GM18951 (cell line): ENCODE measurements around the gene DDR2.

Experiments used
- POLR2A ChIP-seq: IDR thresholded peaks from 4 replicates; pipeline ENCODE4 v1.6.1; 2011; ENCODE audit warnings: mild to moderate bottlenecking; ENCODE audit not compliant: insufficient read length, insufficient read depth; ENCODE audit errors: extremely low read depth
- in situ Hi-C: fragments of 300-500 bp; cut with MboI; formaldehyde crosslinking; loops from one replicate; pipeline ENCODE4 v1.12.0; 2022; ENCODE audit warnings: low sequenced_read_pairs, mixed read lengths, inconsistent platforms; ENCODE audit not compliant: unreplicated experiment

The DDR2 gene

GRCh38 chr1:162682013-162682419 is 49.8 kb downstream of the DDR2 start:
- in situ Hi-C loops = no loop called here
- TF ChIP-seq POLR2A = no peak

GRCh38 chr1:162687870-162688269 is 55.6 kb downstream of the DDR2 start:
- in situ Hi-C loops = no loop called here
- no peak for TF ChIP-seq POLR2A

GRCh38 chr1:162688521-162688920 is 56.3 kb downstream of the DDR2 start:
- TF ChIP-seq POLR2A = no peak
- in situ Hi-C loops = no loop called here

GRCh38 chr1:162688931-162689330 is 56.7 kb downstream of the DDR2 start:
- in situ Hi-C loops = no loop called here
- no peak for TF ChIP-seq POLR2A

- TF ChIP-seq POLR2A = no peak
- in situ Hi-C loops = no loop called here
These were observed 57.7 kb downstream of the DDR2 start for GRCh38 chr1:162689745-162690671.

- in situ Hi-C loops = no loop called here
- no peak for TF ChIP-seq POLR2A
These were observed 58.6 kb downstream of the DDR2 start for GRCh38 chr1:162690672-162691434.

- in situ Hi-C loops = no loop called here
- no peak for TF ChIP-seq POLR2A
These were observed 59.8 kb downstream of the DDR2 start for GRCh38 chr1:162691999-162692575.

- in situ Hi-C loops = no loop called here
- TF ChIP-seq POLR2A = no peak
These were observed 62.6 kb downstream of the DDR2 start for GRCh38 chr1:162694911-162695310.

GRCh38 chr1:162695687-162696086 is 63.4 kb downstream of the DDR2 start:
- no peak for TF ChIP-seq POLR2A
- in situ Hi-C loops = no loop called here

GRCh38 chr1:162696286-162696862 is 64.1 kb downstream of the DDR2 start:
- in situ Hi-C loops = no loop called here
- no peak for TF ChIP-seq POLR2A

- in situ Hi-C loops = no loop called here
- TF ChIP-seq POLR2A = no peak
These were observed 65.1 kb downstream of the DDR2 start for GRCh38 chr1:162697140-162697895.

- no peak for TF ChIP-seq POLR2A
- in situ Hi-C loops = no loop called here
These were observed 67.1 kb downstream of the DDR2 start for GRCh38 chr1:162699366-162699765.
